Liver (tissue), 9 donors: ENCODE results near the gene TTYH3. TPM values are rescaled to one million over a fixed set of nuclear protein-coding genes. Genes with fewer than 3 reads are reported as not detected.
A peak's percentile ranks its signal among the peaks of the same experiment; 100 is the strongest.
"Not testable (repeated sequence)": the region's sequence is repeated elsewhere in the genome, so short reads cannot be mapped to it uniquely, and the experiment has no call there.

Experiments
- DNase-seq: peaks from one replicate; pipeline ENCODE4 v3.0.0-alpha.2; 2017; ENCODE audit warnings: low spot score
- H3K27ac ChIP-seq, 2 donors: one replicate each; pipeline ENCODE4 v1.7.0; 2013; ENCODE audit warnings: inconsistent platforms in 2 of 2, low read length in 2 of 2, control low read depth in 1 of 2, low read depth in 1 of 2, mild to moderate bottlenecking in 1 of 2
- H3K27me3 ChIP-seq, 4 donors: one replicate each; pipeline versions ENCODE4 v1.6.1 to v1.7.0; 2013; ENCODE audit warnings: low read length in 3 of 4, inconsistent platforms in 1 of 4, mild to moderate bottlenecking in 1 of 4, moderate library complexity in 1 of 4; ENCODE audit not compliant: control insufficient read depth in 4 of 4, insufficient read depth in 4 of 4
- H3K36me3 ChIP-seq, 4 donors: one replicate each; pipeline versions ENCODE4 v1.6.1 to v1.7.0; 2013; ENCODE audit warnings: low read length in 3 of 4, mild to moderate bottlenecking in 3 of 4, low read depth in 1 of 4, moderate library complexity in 1 of 4; ENCODE audit not compliant: control insufficient read depth in 4 of 4, insufficient read depth in 3 of 4
- H3K4me1 ChIP-seq, 4 donors: one replicate each; pipeline versions ENCODE4 v1.6.1 to v1.7.0; 2013; ENCODE audit warnings: low read length in 3 of 4, mild to moderate bottlenecking in 3 of 4, moderate library complexity in 1 of 4; ENCODE audit not compliant: control insufficient read depth in 4 of 4, insufficient read depth in 4 of 4
- H3K4me3 ChIP-seq, 3 donors: one replicate each; pipeline versions ENCODE4 v1.6.1 to v1.7.0; 2013; ENCODE audit warnings: low read length in 3 of 3, control low read depth in 1 of 3, low read depth in 1 of 3, mild to moderate bottlenecking in 1 of 3
- H3K9ac ChIP-seq, 2 donors: one replicate each; pipeline ENCODE4 v1.7.0; 2013; ENCODE audit warnings: low read length in 2 of 2, mild to moderate bottlenecking in 2 of 2, moderate library complexity in 2 of 2, control low read depth in 1 of 2, low read depth in 1 of 2
- H3K9me3 ChIP-seq, 4 donors: one replicate each; pipeline versions ENCODE4 v1.6.1 to v1.7.0; 2013; ENCODE audit warnings: low read length in 3 of 4; ENCODE audit not compliant: control insufficient read depth in 4 of 4
- EGR1 ChIP-seq, 2 donors: IDR thresholded peaks; 2 replicates each; pipeline ENCODE4 v1.6.1; 2016 to 2018; ENCODE audit warnings: antibody characterized with exemption in 2 of 2, low read depth in 2 of 2
- FOXA1 ChIP-seq: IDR thresholded peaks from 2 replicates; pipeline ENCODE4 v1.6.1; 2016; ENCODE audit warnings: antibody characterized with exemption
- FOXA2 ChIP-seq: IDR thresholded peaks from 2 replicates; pipeline ENCODE4 v1.6.1; 2016; ENCODE audit warnings: antibody characterized with exemption
- GABPA ChIP-seq, 2 donors: IDR thresholded peaks in 1 of 2; conservative IDR thresholded peaks in 1 of 2; 2 replicates each; pipeline ENCODE4 v1.6.1; 2016; ENCODE audit warnings: antibody characterized with exemption in 2 of 2, mild to moderate bottlenecking in 1 of 2, moderate library complexity in 1 of 2
- HNF4A ChIP-seq, 2 donors: conservative IDR thresholded peaks; 2 replicates each; pipeline ENCODE4 v1.6.1; 2016; ENCODE audit warnings: antibody characterized with exemption in 2 of 2, mild to moderate bottlenecking in 2 of 2
- HNF4G ChIP-seq: IDR thresholded peaks from 2 replicates; pipeline ENCODE4 v1.6.1; 2016; ENCODE audit warnings: antibody characterized with exemption
- JUND ChIP-seq, 2 donors: IDR thresholded peaks; 2 replicates each; pipeline ENCODE4 v1.6.1; 2016; ENCODE audit warnings: antibody characterized with exemption in 2 of 2
- NR2F2 ChIP-seq: IDR thresholded peaks from 2 replicates; pipeline ENCODE4 v1.6.1; 2016; ENCODE audit warnings: antibody characterized with exemption
- RAD21 ChIP-seq, 2 donors: IDR thresholded peaks; 2 replicates each; pipeline ENCODE4 v1.6.1; 2016; ENCODE audit warnings: antibody characterized with exemption in 2 of 2, mild to moderate bottlenecking in 2 of 2
- RXRA ChIP-seq, 2 donors: IDR thresholded peaks; 2 replicates each; pipeline ENCODE4 v1.6.1; 2017 to 2018; ENCODE audit warnings: antibody characterized with exemption in 2 of 2, mild to moderate bottlenecking in 1 of 2
- SP1 ChIP-seq: IDR thresholded peaks from 2 replicates; pipeline ENCODE4 v1.6.1; 2018; ENCODE audit warnings: antibody characterized with exemption, mild to moderate bottlenecking
- TAF1 ChIP-seq: conservative IDR thresholded peaks from 2 replicates; pipeline ENCODE4 v1.6.1; 2016; ENCODE audit warnings: antibody characterized with exemption, mild to moderate bottlenecking
- YY1 ChIP-seq: IDR thresholded peaks from 2 replicates; pipeline ENCODE4 v1.6.1; 2016; ENCODE audit warnings: antibody characterized with exemption, mild to moderate bottlenecking
- WGBS: extraction: QIAGEN DNeasy Blood & Tissue Kit; methylation state at CpG from one replicate; pipeline ENCODE4 v1.1.7; 2013; 5-methylcytosine and 5-hydroxymethylcytosine counted together
- polyA plus RNA-seq, 2 donors: library from polyadenylated mRNA; stranded (reverse) in 1 of 2; unstranded in 1 of 2; fragments of 200-250 nt in 1 of 2; fragments of >200 nt in 1 of 2; fragmentation: Nextera tagmentation in 1 of 2; extraction: Ambion mirVana in 1 of 2; gene quantifications; one replicate each; pipeline versions ENCODE4 v1.2.1 to v1.2.3, GENCODE V29; 2013 to 2015
- total RNA-seq, 2 donors: library from RNA; depleted of rRNA; stranded (reverse); fragments of >200 nt; gene quantifications; one replicate each; pipeline ENCODE4 v1.2.3, GENCODE V29; 2014
- TF ChIP-seq, protein P1 (sequence below): fragments of 150-350 bp; IDR thresholded peaks from 2 replicates; pipeline ENCODE4 v1.5.1; 2017; ENCODE audit warnings: improper control_type of control experiment, low read depth, low read length; ENCODE audit not compliant: missing input control
- TF ChIP-seq, protein P2 (sequence below): IDR thresholded peaks from 2 replicates; pipeline ENCODE4 v1.6.1; 2016; ENCODE audit warnings: antibody characterized with exemption
- TF ChIP-seq, protein P3 (sequence below): IDR thresholded peaks from 2 replicates; pipeline ENCODE4 v1.6.1; 2016; ENCODE audit warnings: antibody characterized with exemption
- TF ChIP-seq, protein P4 (sequence below): IDR thresholded peaks from 2 replicates; pipeline ENCODE4 v1.6.1; 2016; ENCODE audit warnings: antibody characterized with exemption
- TF ChIP-seq, protein P5 (sequence below): IDR thresholded peaks from 2 replicates; pipeline ENCODE4 v1.6.1; 2016; ENCODE audit warnings: antibody characterized with exemption, mild to moderate bottlenecking
- donor health status: healthy.
- donor health status: healthy.
- donor health status: healthy.
- donor health status: healthy.
- donor health status: healthy.

TTYH3 gene
- total and polyA plus RNA-seq, 4 donors = 8.2 to 19.6 (median 17.4) TPM

DNA sequence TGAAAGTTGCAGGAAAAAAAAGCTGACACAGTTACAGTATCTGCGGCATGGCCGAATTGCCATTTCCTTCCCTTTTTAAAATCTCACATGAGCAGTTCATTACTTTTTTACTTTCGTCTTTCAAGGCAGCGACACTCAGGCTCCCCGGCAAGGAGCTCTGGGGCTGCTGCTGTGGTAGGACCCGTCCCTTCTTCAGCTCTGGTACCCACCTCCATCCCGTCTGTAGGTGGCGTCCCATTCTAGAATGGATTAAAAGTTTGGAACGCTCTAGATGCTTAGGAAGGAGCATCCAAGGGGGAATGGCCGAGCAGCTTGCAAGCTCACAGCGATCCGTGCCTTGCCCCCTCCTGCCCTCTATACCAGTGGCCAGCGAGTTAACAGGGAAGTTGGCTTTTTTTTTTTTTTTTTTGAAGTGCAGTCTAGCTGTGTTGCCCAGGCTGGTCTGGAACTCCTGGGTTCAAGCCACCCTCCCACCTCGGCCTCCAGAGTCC is 22.8 kb upstream of the TTYH3 start:
- H3K27me3 ChIP-seq = no peaks in the 10 kb centered on the region
- no peak for DNase-seq
- no peak overlapping the region for H3K9ac ChIP-seq
- 60% methylated on average over 14 of the region's 14 CpGs for WGBS
- H3K27ac ChIP-seq = peak overlapping the region; percentile 19
- H3K4me3 ChIP-seq = no peak overlapping the region
- peaks cover 0 to 5% (median 4%) of the 10 kb centered on the region in 4 donors for H3K4me1 ChIP-seq
- no peaks in the 10 kb centered on the region for H3K36me3 ChIP-seq
- TF ChIP-seq RAD21 (IDR thresholded peaks at IDR 0.05) (peak; percentile 61 to 70), FOXA2 (no peak)
- TF ChIP-seq, protein P1, sequence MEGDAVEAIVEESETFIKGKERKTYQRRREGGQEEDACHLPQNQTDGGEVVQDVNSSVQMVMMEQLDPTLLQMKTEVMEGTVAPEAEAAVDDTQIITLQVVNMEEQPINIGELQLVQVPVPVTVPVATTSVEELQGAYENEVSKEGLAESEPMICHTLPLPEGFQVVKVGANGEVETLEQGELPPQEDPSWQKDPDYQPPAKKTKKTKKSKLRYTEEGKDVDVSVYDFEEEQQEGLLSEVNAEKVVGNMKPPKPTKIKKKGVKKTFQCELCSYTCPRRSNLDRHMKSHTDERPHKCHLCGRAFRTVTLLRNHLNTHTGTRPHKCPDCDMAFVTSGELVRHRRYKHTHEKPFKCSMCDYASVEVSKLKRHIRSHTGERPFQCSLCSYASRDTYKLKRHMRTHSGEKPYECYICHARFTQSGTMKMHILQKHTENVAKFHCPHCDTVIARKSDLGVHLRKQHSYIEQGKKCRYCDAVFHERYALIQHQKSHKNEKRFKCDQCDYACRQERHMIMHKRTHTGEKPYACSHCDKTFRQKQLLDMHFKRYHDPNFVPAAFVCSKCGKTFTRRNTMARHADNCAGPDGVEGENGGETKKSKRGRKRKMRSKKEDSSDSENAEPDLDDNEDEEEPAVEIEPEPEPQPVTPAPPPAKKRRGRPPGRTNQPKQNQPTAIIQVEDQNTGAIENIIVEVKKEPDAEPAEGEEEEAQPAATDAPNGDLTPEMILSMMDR = peak; percentile 28
- H3K9me3 ChIP-seq = no peaks in the 10 kb centered on the region

DNA sequence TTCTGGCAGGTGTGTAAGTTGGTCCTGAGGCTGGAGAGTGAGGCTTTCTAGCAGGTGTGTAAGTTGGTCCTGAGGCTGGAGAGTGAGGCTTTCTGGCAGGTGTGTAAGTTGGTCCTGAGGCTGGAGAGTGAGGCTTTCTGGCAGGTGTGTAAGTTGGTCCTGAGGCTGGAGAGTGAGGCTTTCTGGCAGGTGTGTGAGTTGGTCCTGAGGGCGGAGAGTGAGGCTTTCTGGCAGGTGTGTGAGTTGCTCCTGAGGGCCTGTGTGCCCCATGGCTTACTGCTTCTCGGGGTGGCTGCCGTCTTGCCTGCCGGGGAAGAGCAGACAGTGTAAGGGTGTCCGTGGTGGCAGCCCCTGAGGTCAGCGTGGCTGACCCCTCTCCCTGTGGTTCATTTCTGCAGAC is 22.1 kb upstream of the TTYH3 start:
- not testable (repeated sequence) for H3K27ac ChIP-seq, H3K27me3 ChIP-seq, H3K36me3 ChIP-seq, DNase-seq, H3K9ac ChIP-seq, H3K9me3 ChIP-seq, H3K4me3 ChIP-seq
- peaks cover 0 to 11% (median 10%) of the 10 kb centered on the region in 4 donors for H3K4me1 ChIP-seq
- 95% methylated on average over 6 of the region's 6 CpGs for WGBS

DNA sequence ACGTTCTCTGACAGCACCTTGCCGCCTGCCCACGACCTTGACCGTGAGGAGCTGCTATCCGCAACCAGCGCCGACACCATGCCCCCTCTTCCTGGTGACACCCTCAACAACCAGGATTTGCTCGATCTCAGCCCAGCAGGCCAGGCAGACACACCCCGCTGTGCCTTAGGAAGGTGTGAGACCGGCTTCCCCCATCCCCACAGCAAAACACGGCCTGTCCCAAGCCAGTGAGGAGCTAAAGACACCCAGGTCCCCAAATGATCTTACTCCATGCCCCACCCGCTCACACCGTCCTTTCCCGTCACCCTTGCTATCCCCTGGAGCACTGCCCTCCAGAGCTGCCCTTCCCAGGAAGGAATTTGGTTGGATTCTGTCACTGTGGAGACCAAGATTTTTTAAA is 21.3 kb upstream of the TTYH3 start:
- TF ChIP-seq RXRA (IDR thresholded peaks at IDR 0.05) (no peak), FOXA2 (no peak), GABPA (IDR thresholded peaks at IDR 0.05 in 1 of 2, conservative IDR thresholded peaks at IDR 0.05 in 1 of 2) (no peak), HNF4G (no peak), YY1 (no peak), TAF1 (no peak), NR2F2 (no peak), HNF4A (conservative IDR thresholded peaks at IDR 0.05) (no peak), JUND (IDR thresholded peaks at IDR 0.05) (no peak), EGR1 (IDR thresholded peaks at IDR 0.05; ENCODE audit: low read depth in 2 of 2) (no peak), FOXA1 (no peak), SP1 (no peak)
- TF ChIP-seq, protein P2, sequence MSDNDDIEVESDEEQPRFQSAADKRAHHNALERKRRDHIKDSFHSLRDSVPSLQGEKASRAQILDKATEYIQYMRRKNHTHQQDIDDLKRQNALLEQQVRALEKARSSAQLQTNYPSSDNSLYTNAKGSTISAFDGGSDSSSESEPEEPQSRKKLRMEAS = no peak
- TF ChIP-seq, protein P1 = no peak
- TF ChIP-seq, protein P3, sequence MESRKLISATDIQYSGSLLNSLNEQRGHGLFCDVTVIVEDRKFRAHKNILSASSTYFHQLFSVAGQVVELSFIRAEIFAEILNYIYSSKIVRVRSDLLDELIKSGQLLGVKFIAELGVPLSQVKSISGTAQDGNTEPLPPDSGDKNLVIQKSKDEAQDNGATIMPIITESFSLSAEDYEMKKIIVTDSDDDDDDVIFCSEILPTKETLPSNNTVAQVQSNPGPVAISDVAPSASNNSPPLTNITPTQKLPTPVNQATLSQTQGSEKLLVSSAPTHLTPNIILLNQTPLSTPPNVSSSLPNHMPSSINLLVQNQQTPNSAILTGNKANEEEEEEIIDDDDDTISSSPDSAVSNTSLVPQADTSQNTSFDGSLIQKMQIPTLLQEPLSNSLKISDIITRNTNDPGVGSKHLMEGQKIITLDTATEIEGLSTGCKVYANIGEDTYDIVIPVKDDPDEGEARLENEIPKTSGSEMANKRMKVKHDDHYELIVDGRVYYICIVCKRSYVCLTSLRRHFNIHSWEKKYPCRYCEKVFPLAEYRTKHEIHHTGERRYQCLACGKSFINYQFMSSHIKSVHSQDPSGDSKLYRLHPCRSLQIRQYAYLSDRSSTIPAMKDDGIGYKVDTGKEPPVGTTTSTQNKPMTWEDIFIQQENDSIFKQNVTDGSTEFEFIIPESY = no peak
- TF ChIP-seq, protein P4, sequence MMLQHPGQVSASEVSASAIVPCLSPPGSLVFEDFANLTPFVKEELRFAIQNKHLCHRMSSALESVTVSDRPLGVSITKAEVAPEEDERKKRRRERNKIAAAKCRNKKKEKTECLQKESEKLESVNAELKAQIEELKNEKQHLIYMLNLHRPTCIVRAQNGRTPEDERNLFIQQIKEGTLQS = no peak
- TF ChIP-seq, protein P5, sequence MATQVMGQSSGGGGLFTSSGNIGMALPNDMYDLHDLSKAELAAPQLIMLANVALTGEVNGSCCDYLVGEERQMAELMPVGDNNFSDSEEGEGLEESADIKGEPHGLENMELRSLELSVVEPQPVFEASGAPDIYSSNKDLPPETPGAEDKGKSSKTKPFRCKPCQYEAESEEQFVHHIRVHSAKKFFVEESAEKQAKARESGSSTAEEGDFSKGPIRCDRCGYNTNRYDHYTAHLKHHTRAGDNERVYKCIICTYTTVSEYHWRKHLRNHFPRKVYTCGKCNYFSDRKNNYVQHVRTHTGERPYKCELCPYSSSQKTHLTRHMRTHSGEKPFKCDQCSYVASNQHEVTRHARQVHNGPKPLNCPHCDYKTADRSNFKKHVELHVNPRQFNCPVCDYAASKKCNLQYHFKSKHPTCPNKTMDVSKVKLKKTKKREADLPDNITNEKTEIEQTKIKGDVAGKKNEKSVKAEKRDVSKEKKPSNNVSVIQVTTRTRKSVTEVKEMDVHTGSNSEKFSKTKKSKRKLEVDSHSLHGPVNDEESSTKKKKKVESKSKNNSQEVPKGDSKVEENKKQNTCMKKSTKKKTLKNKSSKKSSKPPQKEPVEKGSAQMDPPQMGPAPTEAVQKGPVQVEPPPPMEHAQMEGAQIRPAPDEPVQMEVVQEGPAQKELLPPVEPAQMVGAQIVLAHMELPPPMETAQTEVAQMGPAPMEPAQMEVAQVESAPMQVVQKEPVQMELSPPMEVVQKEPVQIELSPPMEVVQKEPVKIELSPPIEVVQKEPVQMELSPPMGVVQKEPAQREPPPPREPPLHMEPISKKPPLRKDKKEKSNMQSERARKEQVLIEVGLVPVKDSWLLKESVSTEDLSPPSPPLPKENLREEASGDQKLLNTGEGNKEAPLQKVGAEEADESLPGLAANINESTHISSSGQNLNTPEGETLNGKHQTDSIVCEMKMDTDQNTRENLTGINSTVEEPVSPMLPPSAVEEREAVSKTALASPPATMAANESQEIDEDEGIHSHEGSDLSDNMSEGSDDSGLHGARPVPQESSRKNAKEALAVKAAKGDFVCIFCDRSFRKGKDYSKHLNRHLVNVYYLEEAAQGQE = no peak
- DNase-seq = no peak
- Histone ChIP-seq H3K9me3 (no peaks in the 10 kb centered on the region), H3K27me3 (no peaks in the 10 kb centered on the region), H3K4me1 (peaks cover 0 to 12% (median 11%) of the 10 kb centered on the region in 4 donors), H3K9ac (no peak overlapping the region), H3K4me3 (no peak overlapping the region), H3K27ac (no peak overlapping the region), H3K36me3 (no peaks in the 10 kb centered on the region)
- 94% methylated on average over 14 of the region's 14 CpGs for WGBS
